ENCODE measurements around the gene KCNMB4. TPM values are rescaled to one million over a fixed set of nuclear protein-coding genes. Genes with fewer than 3 reads are reported as not detected.

KCNMB4 gene
- total RNA-seq, 1 experiment from 2014 or later = 0.13 TPM

- intact Hi-C loops (cut with micrococcal nuclease; ENCODE audit: unreplicated experiment) (no loop called here), in situ Hi-C loops (cut with HindIII; ENCODE audit: low pct_unique_long_range_greater_than_20kb, low sequenced_read_pairs) (no loop called here)
- ChIA-PET POLR2A (no interaction called here), CTCF (no interaction called here)
- no TSS peak for BruUV-seq (replicated peaks)
- H3K4me1 ChIP-seq (ENCODE audit: control insufficient read depth, insufficient read depth, low read length) = no peaks in the 10 kb centered on the region
- no peak for TF ChIP-seq REST (IDR thresholded peaks at IDR 0.05; ENCODE audit: insufficient read depth in 1 of 2, low read depth in 2 of 2, low read length in 1 of 2)
- TF ChIP-seq CTCF (IDR thresholded peaks at IDR 0.05) = no peak
- TF ChIP-seq TCF7L2 (IDR thresholded peaks at IDR 0.05; ENCODE audit: low read depth, low read length) = no peak
- no peak for TF ChIP-seq SIN3A (IDR thresholded peaks at IDR 0.05; ENCODE audit: borderline replicate concordance, insufficient read depth, low read depth, low read length)
- no peak for TF ChIP-seq POLR2AphosphoS5 (IDR thresholded peaks at IDR 0.05; ENCODE audit: low read depth, low read length)
- no peaks in the 10 kb centered on the region for H3K27me3 ChIP-seq (ENCODE audit: control insufficient read depth, insufficient read depth, low read length)
- no peaks in the 10 kb centered on the region for H3K9me3 ChIP-seq (ENCODE audit: control insufficient read depth, insufficient read depth, low read depth, low read length)
- ATAC-seq (no peak), DNase-seq (ENCODE audit: low read depth, low spot score) (no peak)
- H3K27ac ChIP-seq (ENCODE audit: low read length) = no peak overlapping the region
- no peaks in the 10 kb centered on the region for H3K36me3 ChIP-seq (ENCODE audit: control insufficient read depth, insufficient read depth, low read length)
- H3K4me3 ChIP-seq (ENCODE audit: low read depth in 2 of 2, low read length in 2 of 2) = no peak overlapping the region
Observed at GRCh38 chr12:70329728-70330127, 36.4 kb upstream of the KCNMB4 start.

GRCh38 chr12:70330158-70330557 lies 35.9 kb upstream of the KCNMB4 start:
- ATAC-seq (no peak), DNase-seq (ENCODE audit: low read depth, low spot score) (no peak)
- BruUV-seq (replicated peaks) = no TSS peak
- ChIA-PET POLR2A (no interaction called here), CTCF (no interaction called here)
- no peak overlapping the region for H3K27ac ChIP-seq (ENCODE audit: low read length)
- no peaks in the 10 kb centered on the region for H3K4me1 ChIP-seq (ENCODE audit: control insufficient read depth, insufficient read depth, low read length)
- H3K36me3 ChIP-seq (ENCODE audit: control insufficient read depth, insufficient read depth, low read length) = no peaks in the 10 kb centered on the region
- no peak for TF ChIP-seq REST (IDR thresholded peaks at IDR 0.05; ENCODE audit: insufficient read depth in 1 of 2, low read depth in 2 of 2, low read length in 1 of 2)
- no peak for TF ChIP-seq CTCF (IDR thresholded peaks at IDR 0.05)
- TF ChIP-seq POLR2AphosphoS5 (IDR thresholded peaks at IDR 0.05; ENCODE audit: low read depth, low read length) = no peak
- TF ChIP-seq TCF7L2 (IDR thresholded peaks at IDR 0.05; ENCODE audit: low read depth, low read length) = no peak
- TF ChIP-seq SIN3A (IDR thresholded peaks at IDR 0.05; ENCODE audit: borderline replicate concordance, insufficient read depth, low read depth, low read length) = no peak
- intact Hi-C loops (cut with micrococcal nuclease; ENCODE audit: unreplicated experiment) = no loop called here
- no peaks in the 10 kb centered on the region for H3K9me3 ChIP-seq (ENCODE audit: control insufficient read depth, insufficient read depth, low read depth, low read length)
- H3K27me3 ChIP-seq (ENCODE audit: control insufficient read depth, insufficient read depth, low read length) = no peaks in the 10 kb centered on the region
- no peak overlapping the region for H3K4me3 ChIP-seq (ENCODE audit: low read depth in 2 of 2, low read length in 2 of 2)
- in situ Hi-C loops (cut with HindIII; ENCODE audit: low pct_unique_long_range_greater_than_20kb, low sequenced_read_pairs) = no loop called here
